B cell (primary cell): ENCODE measurements around the gene ASPG. TPM values are rescaled to one million over a fixed set of nuclear protein-coding genes. Genes with fewer than 3 reads are reported as not detected.

ENCODE experiments used
- ATAC-seq: fragments of 200-7000 bp; cut with Tn5 transposase; one replicate; pipeline ENCODE4 v1.10.0; 2021; ENCODE audit warnings: low read depth, mild to moderate bottlenecking, moderate number of reproducible peaks, moderate library complexity
- CTCF ChIA-PET: fragments of 350-600 bp; sonication (Branson Sonifier 250); formaldehyde crosslinking; loops from one replicate; lab custom pipeline; 2021; ENCODE audit warnings: antibody characterized with exemption, inconsistent platforms; lab: Charles Lee
- POLR2A ChIA-PET: fragments of 350-600 bp; sonication (Branson Sonifier 250); formaldehyde crosslinking; loops from one replicate; lab custom pipeline; 2021; ENCODE audit warnings: antibody characterized with exemption; lab: Charles Lee
- DNase-seq: peaks from one replicate; pipeline ENCODE4 v3.0.0; 2013
- H2AFZ ChIP-seq: 2 replicates; pipeline ENCODE4 v1.6.1; 2012; ENCODE audit warnings: mild to moderate bottlenecking, low read depth, low read length; ENCODE audit not compliant: insufficient read depth, poor library complexity, severe bottlenecking
- H3K27ac ChIP-seq, 2 donors: 1 replicate in 1 of 2; 2 replicates in 1 of 2; pipeline ENCODE4 v1.5.1; 2012 to 2013; ENCODE audit warnings: low read length in 2 of 2, mild to moderate bottlenecking in 2 of 2, moderate library complexity in 1 of 2
- H3K27me3 ChIP-seq, 4 experiments: fragments of 200-600 bp in 1 of 4; sonication (generic) in 1 of 4; replicated peaks in 1 of 4; 1 replicate in 2 of 4; 2 replicates in 2 of 4; pipeline versions ENCODE4 v1.6.1 to v1.7.0; 2013 to 2016; ENCODE audit warnings: low read length in 3 of 4, mild to moderate bottlenecking in 2 of 4, mixed read lengths in 1 of 4, moderate library complexity in 1 of 4; ENCODE audit not compliant: insufficient read depth in 4 of 4, control insufficient read depth in 3 of 4; ENCODE audit errors: control extremely low read depth in 1 of 4
- H3K36me3 ChIP-seq, 2 experiments: replicated peaks in 1 of 2; 1 replicate in 1 of 2; 2 replicates in 1 of 2; pipeline versions ENCODE4 v1.6.1 to v1.7.1; 2013; ENCODE audit warnings: low read length in 1 of 2; ENCODE audit not compliant: insufficient read depth in 2 of 2, control insufficient read depth in 1 of 2; ENCODE audit errors: control extremely low read depth in 1 of 2, extremely low read depth in 1 of 2
- H3K4me1 ChIP-seq, 2 donors: fragments of 200-600 bp in 1 of 2; sonication (generic) in 1 of 2; 1 replicate in 1 of 2; 2 replicates in 1 of 2; pipeline versions ENCODE4 v1.5.1 to v1.6.1; 2013 to 2017; ENCODE audit warnings: low read length in 2 of 2; ENCODE audit not compliant: control insufficient read depth in 2 of 2, insufficient read depth in 2 of 2
- H3K4me2 ChIP-seq: replicated peaks from 2 replicates; pipeline ENCODE3; 2012; ENCODE audit warnings: mild to moderate bottlenecking, low read depth, low read length; ENCODE audit not compliant: poor library complexity, severe bottlenecking
- H3K4me3 ChIP-seq, 5 experiments: fragments of 200-600 bp in 1 of 5; sonication (generic) in 1 of 5; 1 replicate in 3 of 5; 2 replicates in 2 of 5; pipeline versions ENCODE4 v1.5.1 to v1.7.0; 2011 to 2016; ENCODE audit warnings: low read length in 4 of 5, mild to moderate bottlenecking in 4 of 5, low read depth in 2 of 5, control low read depth in 1 of 5, moderate library complexity in 1 of 5; ENCODE audit not compliant: insufficient read depth in 1 of 5; ENCODE audit errors: control extremely low read depth in 1 of 5, extremely low read depth in 1 of 5
- H3K79me2 ChIP-seq: fragments of 200-600 bp; sonication (generic); one replicate; pipeline ENCODE4 v1.6.0; 2016; ENCODE audit warnings: low read length; ENCODE audit not compliant: control insufficient read depth, insufficient read depth
- H3K9ac ChIP-seq: fragments of 200-600 bp; sonication (generic); 2 replicates; pipeline ENCODE4 v1.6.1; 2017; ENCODE audit warnings: mild to moderate bottlenecking, low read length, moderate library complexity
- H3K9me3 ChIP-seq, 3 donors: one replicate each; pipeline versions ENCODE4 v1.6.1 to v1.7.1; 2013; ENCODE audit warnings: low read length in 2 of 3; ENCODE audit not compliant: control insufficient read depth in 2 of 3, insufficient read depth in 1 of 3; ENCODE audit errors: control extremely low read depth in 1 of 3
- H4K20me1 ChIP-seq: 2 replicates; pipeline ENCODE4 v1.6.0; 2012; ENCODE audit warnings: mild to moderate bottlenecking, low read length; ENCODE audit not compliant: insufficient read depth, control insufficient read depth, poor library complexity, severe bottlenecking
- H3K27ac Mint-ChIP-seq: one replicate; pipeline ENCODE4 v1.8.0; 2021; ENCODE audit warnings: mixed read lengths
- H3K27me3 Mint-ChIP-seq: one replicate; pipeline ENCODE4 v1.8.0; 2021; ENCODE audit warnings: mixed read lengths
- H3K4me1 Mint-ChIP-seq: one replicate; pipeline ENCODE4 v1.8.0; 2021; ENCODE audit warnings: mixed read lengths
- H3K4me3 Mint-ChIP-seq: one replicate; pipeline ENCODE4 v1.8.0; 2021; ENCODE audit warnings: mixed read lengths
- H3K9me3 Mint-ChIP-seq: one replicate; pipeline ENCODE4 v1.8.0; 2022; ENCODE audit warnings: mixed read lengths; ENCODE audit not compliant: insufficient read depth
- CTCF ChIP-seq: fragments of 200-600 bp; IDR thresholded peaks from one replicate; pipeline ENCODE4 v1.8.0; 2022; ENCODE audit warnings: antibody characterized with exemption, mild to moderate bottlenecking
- EZH2 ChIP-seq: IDR thresholded peaks from 2 replicates; pipeline ENCODE4 v1.6.1; 2012; ENCODE audit warnings: borderline replicate concordance, low read depth, mild to moderate bottlenecking, moderate library complexity, low read length; ENCODE audit not compliant: insufficient read depth, poor library complexity, severe bottlenecking
- WGBS: methylation state at CpG from one replicate; pipeline ENCODE4 v1.1.5; 2013; ENCODE audit warnings: missing lambda C conversion rate; ENCODE audit not compliant: insufficient coverage; 5-methylcytosine and 5-hydroxymethylcytosine counted together
- intact Hi-C: fragments of 100-400 bp; cut with micrococcal nuclease; formaldehyde crosslinking; loops from one replicate; pipeline ENCODE4 v1.10.0; 2022
- polyA plus RNA-seq: library from polyadenylated mRNA; depleted of rRNA; stranded (reverse); fragments of >200 nt; gene quantifications from 2 replicates; pipeline ENCODE4 v1.2.3, GENCODE V29; 2012
- total RNA-seq, 2 donors: library from RNA; stranded (reverse); fragments of 120-200 nt in 1 of 2; gene quantifications; 1 replicate in 1 of 2; 2 replicates in 1 of 2; pipeline versions ENCODE4 v1.2.3 to v1.2.4, GENCODE V29; 2013 to 2022

The ASPG gene
- total and polyA plus RNA-seq, 2 donors (not counting 1 experiment from before 2014, with no cell fraction given) = not detected

GRCh38 chr14:104085889-104086201 lies 345 bp downstream of the ASPG start:
- H4K20me1 ChIP-seq = no peaks in the 10 kb centered on the region
- no peaks in the 10 kb centered on the region for H3K36me3 ChIP-seq
- no peak overlapping the region for H2AFZ ChIP-seq
- peaks cover 0 to 7% (median 0%) of the 10 kb centered on the region in 3 donors for H3K9me3 ChIP-seq
- H3K4me1 ChIP-seq = peaks cover 0 to 2% of the 10 kb centered on the region in 2 donors
- no peaks in the 10 kb centered on the region for H3K9me3 Mint-ChIP-seq
- no peak for ATAC-seq
- H3K4me3 ChIP-seq = no peak overlapping the region
- no peak overlapping the region for H3K4me3 Mint-ChIP-seq
- 34% methylated on average over 29 of the region's 29 CpGs for WGBS
- no peaks in the 10 kb centered on the region for H3K79me2 ChIP-seq
- DNase-seq = no peak
- intact Hi-C loops = no loop called here
- CTCF ChIA-PET = no interaction called here
- peaks cover 3% of the 10 kb centered on the region for H3K4me1 Mint-ChIP-seq
- peaks cover 0 to 31% (median 3%) of the 10 kb centered on the region in 4 experiments for H3K27me3 ChIP-seq
- H3K4me2 ChIP-seq = peak overlapping the region; percentile 40
- H3K9ac ChIP-seq = no peak overlapping the region
- H3K27ac ChIP-seq = no peak overlapping the region
- TF ChIP-seq CTCF (no peak), EZH2 (no peak)
- H3K27me3 Mint-ChIP-seq = peaks cover 21% of the 10 kb centered on the region
- no peak overlapping the region for H3K27ac Mint-ChIP-seq
- POLR2A ChIA-PET = no interaction called here

- Histone ChIP-seq H3K9ac (no peak overlapping the region), H3K79me2 (no peaks in the 10 kb centered on the region), H3K27me3 (peaks cover 0 to 33% (median 3%) of the 10 kb centered on the region in 4 experiments), H3K4me3 (no peak overlapping the region), H3K4me2 (no peak overlapping the region), H2AFZ (no peak overlapping the region), H3K9me3 (peaks cover 0 to 7% (median 0%) of the 10 kb centered on the region in 3 donors), H3K27ac (no peak overlapping the region), H4K20me1 (no peaks in the 10 kb centered on the region), H3K36me3 (no peaks in the 10 kb centered on the region), H3K4me1 (peaks cover 0 to 2% of the 10 kb centered on the region in 2 donors)
- ChIA-PET CTCF (interaction anchor here (1.0 to 1.6 kb wide), 2 partner anchors 8 to 10 kb away, joined by 3 read pairs; no protein-coding TSS in a partner anchor), POLR2A (no interaction called here)
- ATAC-seq (no peak), DNase-seq (no peak)
- H3K4me1 Mint-ChIP-seq = peaks cover 3% of the 10 kb centered on the region
- no peak for TF ChIP-seq CTCF
- no peak for TF ChIP-seq EZH2
- no peak overlapping the region for H3K27ac Mint-ChIP-seq
- H3K9me3 Mint-ChIP-seq = no peaks in the 10 kb centered on the region
- intact Hi-C loops = no loop called here
- H3K4me3 Mint-ChIP-seq = no peak overlapping the region
- 88% methylated on average over 13 of the region's 13 CpGs for WGBS
- peaks cover 21% of the 10 kb centered on the region for H3K27me3 Mint-ChIP-seq
Observed at GRCh38 chr14:104086210-104086660, 735 bp downstream of the ASPG start.
